NCI-H187 (cell line): ENCODE data around the gene MYLK.

Experiments used
- DNase-seq, 2 experiments: peaks; one replicate each; lab custom pipeline; 2025; lab: John Stamatoyannopoulos, UW

MYLK gene

GRCh38 chr3:123818921-123819429 lies 65.2 kb downstream of the MYLK start:
- no peak for DNase-seq

- DNase-seq = no peak
Measured at GRCh38 chr3:123818324-123818920, 65.7 kb downstream of the MYLK start.

GRCh38 chr3:123817413-123817812 lies 66.7 kb downstream of the MYLK start:
- no peak for DNase-seq

GRCh38 chr3:123816673-123817207 lies 67.4 kb downstream of the MYLK start:
- DNase-seq = no peak

GRCh38 chr3:123815981-123816380 lies 68.2 kb downstream of the MYLK start:
- DNase-seq = no peak

- DNase-seq = no peak
Measured at GRCh38 chr3:123813876-123814275, 70.3 kb downstream of the MYLK start.

- DNase-seq = no peak
Measured at GRCh38 chr3:123809597-123809996, 74.5 kb downstream of the MYLK start.

- no peak for DNase-seq
Measured at GRCh38 chr3:123808812-123809211, 75.3 kb downstream of the MYLK start.

- no peak for DNase-seq
Measured at GRCh38 chr3:123807820-123808219, 76.3 kb downstream of the MYLK start.

GRCh38 chr3:123805504-123805903 lies 78.6 kb downstream of the MYLK start:
- DNase-seq = no peak

GRCh38 chr3:123805101-123805500 lies 79.0 kb downstream of the MYLK start:
- DNase-seq = no peak

- no peak for DNase-seq
Measured at GRCh38 chr3:123804676-123805075, 79.5 kb downstream of the MYLK start.

- no peak for DNase-seq
Measured at GRCh38 chr3:123803521-123803920, 80.6 kb downstream of the MYLK start.

- DNase-seq = no peak
Measured at GRCh38 chr3:123802007-123802625, 82.0 kb downstream of the MYLK start.

GRCh38 chr3:123801474-123801873 lies 82.7 kb downstream of the MYLK start:
- DNase-seq = no peak

- DNase-seq = no peak
Measured at GRCh38 chr3:123800362-123800682, 83.8 kb downstream of the MYLK start.

- no peak for DNase-seq
Measured at GRCh38 chr3:123799544-123800361, 84.4 kb downstream of the MYLK start.

GRCh38 chr3:123798550-123798949 lies 85.6 kb downstream of the MYLK start:
- DNase-seq = no peak

GRCh38 chr3:123795471-123796251 lies 88.5 kb downstream of the MYLK start:
- DNase-seq = no peak

GRCh38 chr3:123793425-123793824 lies 90.7 kb downstream of the MYLK start:
- DNase-seq = no peak

GRCh38 chr3:123792473-123793201 lies 91.5 kb downstream of the MYLK start:
- no peak for DNase-seq
